Esophagus mucosa (tissue), 1 donor: ENCODE measurements around the gene THAP12. TPM values are rescaled to one million over a fixed set of nuclear protein-coding genes. Genes with fewer than 3 reads are reported as not detected.

ENCODE experiments used
- ATAC-seq: fragments of 200-7000 bp; cut with Tn5 transposase; one replicate; pipeline ENCODE4 v1.9.1; 2020
- total RNA-seq: library from RNA; stranded (reverse); gene quantifications from one replicate; pipeline ENCODE4 v1.2.4, GENCODE V29; 2023
- donor health status: DM: yes; HTN: yes; CAD: no.

The THAP12 gene
- total RNA-seq, 1 donor from 2014 or later, result 9.8 TPM

GRCh38 chr11:76380159-76380976 is 564 bp downstream of the THAP12 start:
- ATAC-seq, result no peak

GRCh38 chr11:76379807-76380158 is 1.1 kb downstream of the THAP12 start:
- no peak for ATAC-seq

GRCh38 chr11:76376746-76377558 is 4.0 kb downstream of the THAP12 start:
- ATAC-seq, result no peak

GRCh38 chr11:76371170-76371569 is 9.8 kb downstream of the THAP12 start:
- peak; percentile 69 for ATAC-seq

GRCh38 chr11:76369406-76369805 is 11.5 kb downstream of the THAP12 start:
- no peak for ATAC-seq

GRCh38 chr11:76368490-76368889 is 12.4 kb downstream of the THAP12 start:
- ATAC-seq, result no peak

- ATAC-seq, result no peak
These were observed 15.8 kb downstream of the THAP12 start for GRCh38 chr11:76365038-76365679.

GRCh38 chr11:76362716-76363115 is 18.2 kb downstream of the THAP12 start:
- ATAC-seq, result no peak

- ATAC-seq, result no peak
These were observed 19.2 kb downstream of the THAP12 start for GRCh38 chr11:76361776-76362175.

- no peak for ATAC-seq
These were observed 19.6 kb downstream of the THAP12 start for GRCh38 chr11:76361374-76361773.

GRCh38 chr11:76355172-76355571 is 25.8 kb downstream of the THAP12 start:
- no peak for ATAC-seq

- ATAC-seq, result no peak
These were observed 32.6 kb downstream of the THAP12 start for GRCh38 chr11:76348348-76348747.

GRCh38 chr11:76347466-76347865 is 33.5 kb downstream of the THAP12 start:
- ATAC-seq, result no peak

- no peak for ATAC-seq
These were observed 41.7 kb downstream of the THAP12 start for GRCh38 chr11:76339221-76339620.

GRCh38 chr11:76337923-76338322 is 43.0 kb downstream of the THAP12 start:
- ATAC-seq, result no peak

GRCh38 chr11:76337469-76337868 is 43.5 kb downstream of the THAP12 start:
- no peak for ATAC-seq

- no peak for ATAC-seq
These were observed 44.3 kb downstream of the THAP12 start for GRCh38 chr11:76336597-76336996.

GRCh38 chr11:76335842-76336241 is 45.1 kb downstream of the THAP12 start:
- ATAC-seq, result no peak

- no peak for ATAC-seq
These were observed 46.0 kb downstream of the THAP12 start for GRCh38 chr11:76334826-76335389.

- ATAC-seq, result no peak
These were observed 50.3 kb downstream of the THAP12 start for GRCh38 chr11:76330651-76331050.

- ATAC-seq, result no peak
These were observed 50.9 kb downstream of the THAP12 start for GRCh38 chr11:76329983-76330382.

GRCh38 chr11:76329084-76329648 is 51.8 kb downstream of the THAP12 start:
- peak; percentile 53 for ATAC-seq
